Fibroblast of peridontal ligament (primary cell): ENCODE data around the gene HYAL3.
"Not testable (repeated sequence)": the region's sequence is repeated elsewhere in the genome, so short reads cannot be mapped to it uniquely, and the experiment has no call there.

Experiments
- DNase-seq: peaks from one replicate; pipeline ENCODE4 v3.0.0-alpha.2; 2010; ENCODE audit errors: extremely low read depth

HYAL3 gene

GRCh38 chr3:50258979-50259378, 40.2 kb downstream of the HYAL3 start:
- no peak for DNase-seq

- no peak for DNase-seq
These were observed 41.0 kb downstream of the HYAL3 start for GRCh38 chr3:50258029-50258680.

GRCh38 chr3:50256978-50257890, 42.0 kb downstream of the HYAL3 start:
- DNase-seq = no peak

- DNase-seq = no peak
These were observed 44.0 kb downstream of the HYAL3 start for GRCh38 chr3:50255251-50255615.

GRCh38 chr3:50254577-50255250, 44.5 kb downstream of the HYAL3 start:
- DNase-seq = no peak

- peak; percentile 73 for DNase-seq
These were observed 48.0 kb downstream of the HYAL3 start for GRCh38 chr3:50251220-50251619.

- no peak for DNase-seq
These were observed 48.7 kb downstream of the HYAL3 start for GRCh38 chr3:50250514-50250913.

GRCh38 chr3:50249457-50249856, 49.7 kb downstream of the HYAL3 start:
- no peak for DNase-seq

- no peak for DNase-seq
These were observed 50.8 kb downstream of the HYAL3 start for GRCh38 chr3:50248387-50248786.

GRCh38 chr3:50246517-50246954, 52.7 kb downstream of the HYAL3 start:
- DNase-seq = peak; percentile 88

- peak; percentile 84 for DNase-seq
These were observed 53.2 kb downstream of the HYAL3 start for GRCh38 chr3:50245831-50246516.

GRCh38 chr3:50245251-50245745, 53.9 kb downstream of the HYAL3 start:
- DNase-seq = no peak

GRCh38 chr3:50244813-50245212, 54.4 kb downstream of the HYAL3 start:
- not testable (repeated sequence) for DNase-seq

GRCh38 chr3:50243543-50243895, 55.7 kb downstream of the HYAL3 start:
- no peak for DNase-seq

- peak; percentile 44 for DNase-seq
These were observed 56.2 kb downstream of the HYAL3 start for GRCh38 chr3:50242851-50243542.
